ENCODE results near the gene CXCL17.

DNA sequence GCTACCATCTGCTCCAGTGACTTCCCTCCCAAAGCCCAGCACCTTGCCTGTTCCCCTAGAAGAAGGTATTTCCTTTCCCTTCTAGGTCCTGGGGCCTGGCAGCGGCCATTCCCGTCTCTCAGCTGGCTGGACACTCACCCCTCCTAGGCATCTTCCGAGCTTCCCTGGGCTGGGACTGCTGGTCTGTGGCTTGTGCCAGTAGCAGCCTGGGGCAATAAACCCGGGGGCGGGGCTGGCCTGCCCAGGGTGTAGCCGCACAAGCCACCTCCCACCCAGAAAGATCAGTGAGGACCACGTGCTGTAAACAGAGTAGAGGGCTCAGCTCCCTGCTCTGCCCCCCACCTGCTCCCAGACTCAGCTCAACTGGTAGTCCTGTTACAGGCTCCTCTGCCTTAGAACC lies 30.5 kb downstream of the CXCL17 start:
- TF ChIP-seq POLR2A (IDR thresholded peaks at IDR 0.05; ENCODE audit: low read depth, low read length) (no peak), POLR2AphosphoS5 (IDR thresholded peaks at IDR 0.05; ENCODE audit: low read depth, low read length) (no peak)

All from GM12891 (cell line).